T-helper 17 cell (primary cell): ENCODE measurements around the gene NCKAP1. TPM values are rescaled to one million over a fixed set of nuclear protein-coding genes. Genes with fewer than 3 reads are reported as not detected.
"Not testable (repeated sequence)": the region's sequence is repeated elsewhere in the genome, so short reads cannot be mapped to it uniquely, and the experiment has no call there.

Source experiments
- ATAC-seq: fragments of 150-1000 bp; cut with Tn5 transposase; 2 replicates; pipeline ENCODE4 v1.10.0; 2021; ENCODE audit warnings: mild to moderate bottlenecking, moderate library complexity
- DNase-seq, 3 donors: peaks; one replicate each; pipeline versions ENCODE4 v3.0.0 to v3.0.0-alpha.2; 2020 to 2021
- H3K9me3 ChIP-seq: one replicate; pipeline ENCODE4 v1.7.0; 2013; ENCODE audit warnings: low read length, mild to moderate bottlenecking; ENCODE audit not compliant: control insufficient read depth, poor library complexity, severe bottlenecking
- H3K27ac Mint-ChIP-seq: one replicate; pipeline ENCODE4 v1.8.0; 2022; ENCODE audit warnings: mild to moderate bottlenecking, moderate library complexity, mixed read lengths
- H3K27me3 Mint-ChIP-seq: one replicate; pipeline ENCODE4 v1.8.0; 2022; ENCODE audit warnings: mixed read lengths
- H3K36me3 Mint-ChIP-seq: one replicate; pipeline ENCODE4 v1.8.0; 2022; ENCODE audit warnings: low read depth, mixed read lengths
- H3K4me1 Mint-ChIP-seq: one replicate; pipeline ENCODE4 v1.8.0; 2022; ENCODE audit warnings: mild to moderate bottlenecking, mixed read lengths
- H3K4me3 Mint-ChIP-seq: one replicate; pipeline ENCODE4 v1.8.0; 2022; ENCODE audit warnings: mild to moderate bottlenecking, moderate library complexity, mixed read lengths
- total RNA-seq, 4 donors: library from RNA in 2 of 4; stranded (reverse) in 2 of 4; gene quantifications; one replicate each; pipeline ENCODE4 v1.2.3 and lab custom pipeline; 2022 to 2026

NCKAP1 gene
- total RNA-seq, 2 donors from 2014 or later, result 6.9 to 13.9 TPM

GRCh38 chr2:183033951-183034350 is 4.3 kb downstream of the NCKAP1 start:
- no peak for ATAC-seq
- Mint-ChIP-seq H3K4me3 (no peak overlapping the region), H3K27ac (no peak overlapping the region), H3K36me3 (no peaks in the 10 kb centered on the region), H3K27me3 (peaks cover 36% of the 10 kb centered on the region), H3K4me1 (peaks cover 33% of the 10 kb centered on the region)
- DNase-seq, result no peak
- H3K9me3 ChIP-seq, result no peaks in the 10 kb centered on the region

- Mint-ChIP-seq H3K4me1 (peaks cover 27% of the 10 kb centered on the region), H3K27me3 (peaks cover 36% of the 10 kb centered on the region), H3K36me3 (no peaks in the 10 kb centered on the region), H3K27ac (no peak overlapping the region), H3K4me3 (no peak overlapping the region)
- DNase-seq (no peak), ATAC-seq (no peak)
- H3K9me3 ChIP-seq, result no peaks in the 10 kb centered on the region
These were observed 6.1 kb downstream of the NCKAP1 start for GRCh38 chr2:183031911-183032794.

GRCh38 chr2:183029219-183029618 is 9.0 kb downstream of the NCKAP1 start:
- no peaks in the 10 kb centered on the region for H3K36me3 Mint-ChIP-seq
- no peak overlapping the region for H3K27ac Mint-ChIP-seq
- ATAC-seq (no peak), DNase-seq (no peak)
- H3K9me3 ChIP-seq, result no peaks in the 10 kb centered on the region
- H3K27me3 Mint-ChIP-seq, result peaks cover 30% of the 10 kb centered on the region
- no peak overlapping the region for H3K4me3 Mint-ChIP-seq
- H3K4me1 Mint-ChIP-seq, result peaks cover 16% of the 10 kb centered on the region

GRCh38 chr2:183028108-183028507 is 10.1 kb downstream of the NCKAP1 start:
- DNase-seq (no peak), ATAC-seq (no peak)
- H3K4me3 Mint-ChIP-seq, result no peak overlapping the region
- H3K27me3 Mint-ChIP-seq, result peaks cover 25% of the 10 kb centered on the region
- H3K4me1 Mint-ChIP-seq, result peaks cover 13% of the 10 kb centered on the region
- no peaks in the 10 kb centered on the region for H3K36me3 Mint-ChIP-seq
- H3K9me3 ChIP-seq, result no peaks in the 10 kb centered on the region
- H3K27ac Mint-ChIP-seq, result no peak overlapping the region

GRCh38 chr2:183027443-183027842 is 10.8 kb downstream of the NCKAP1 start:
- peaks cover 8% of the 10 kb centered on the region for H3K4me1 Mint-ChIP-seq
- no peak overlapping the region for H3K4me3 Mint-ChIP-seq
- H3K27me3 Mint-ChIP-seq, result peaks cover 18% of the 10 kb centered on the region
- no peak overlapping the region for H3K27ac Mint-ChIP-seq
- no peak for DNase-seq
- H3K9me3 ChIP-seq, result no peaks in the 10 kb centered on the region
- no peak for ATAC-seq
- H3K36me3 Mint-ChIP-seq, result no peaks in the 10 kb centered on the region

- Mint-ChIP-seq H3K36me3 (peaks cover 2% of the 10 kb centered on the region), H3K27ac (no peak overlapping the region), H3K27me3 (peaks cover 13% of the 10 kb centered on the region), H3K4me3 (no peak overlapping the region), H3K4me1 (peaks cover 10% of the 10 kb centered on the region)
- no peak for DNase-seq
- ATAC-seq, result no peak
- H3K9me3 ChIP-seq, result no peaks in the 10 kb centered on the region
These were observed 11.8 kb downstream of the NCKAP1 start for GRCh38 chr2:183026424-183026823.

GRCh38 chr2:183025993-183026392 is 12.3 kb downstream of the NCKAP1 start:
- Mint-ChIP-seq H3K4me1 (peaks cover 10% of the 10 kb centered on the region), H3K27me3 (peaks cover 13% of the 10 kb centered on the region)
- ATAC-seq, result no peak

GRCh38 chr2:183024339-183025095 is 13.7 kb downstream of the NCKAP1 start:
- DNase-seq, result no peak
- Mint-ChIP-seq H3K27ac (no peak overlapping the region), H3K27me3 (peaks cover 4% of the 10 kb centered on the region)

More at GRCh38 chr2:183025993-183026392, 12.3 kb downstream of the NCKAP1 start:
- no peak overlapping the region for H3K4me3 Mint-ChIP-seq
- no peak overlapping the region for H3K27ac Mint-ChIP-seq
- H3K9me3 ChIP-seq, result no peaks in the 10 kb centered on the region
- DNase-seq, result no peak
- peaks cover 3% of the 10 kb centered on the region for H3K36me3 Mint-ChIP-seq

GRCh38 chr2:183022711-183023110 is 15.5 kb downstream of the NCKAP1 start:
- Mint-ChIP-seq H3K27ac (no peak overlapping the region), H3K36me3 (peaks cover 4% of the 10 kb centered on the region), H3K4me3 (no peak overlapping the region), H3K4me1 (peaks cover 7% of the 10 kb centered on the region), H3K27me3 (no peaks in the 10 kb centered on the region)
- no peaks in the 10 kb centered on the region for H3K9me3 ChIP-seq
- DNase-seq (no peak), ATAC-seq (no peak)

More at GRCh38 chr2:183024339-183025095, 13.7 kb downstream of the NCKAP1 start:
- Mint-ChIP-seq H3K4me1 (peaks cover 10% of the 10 kb centered on the region), H3K36me3 (peaks cover 4% of the 10 kb centered on the region), H3K4me3 (no peak overlapping the region)
- ATAC-seq, result no peak
- H3K9me3 ChIP-seq, result no peaks in the 10 kb centered on the region

- ATAC-seq (no peak), DNase-seq (no peak)
- no peaks in the 10 kb centered on the region for H3K9me3 ChIP-seq
- Mint-ChIP-seq H3K36me3 (peaks cover 6% of the 10 kb centered on the region), H3K27me3 (no peaks in the 10 kb centered on the region), H3K4me1 (peaks cover 7% of the 10 kb centered on the region), H3K4me3 (no peak overlapping the region), H3K27ac (no peak overlapping the region)
These were observed 16.6 kb downstream of the NCKAP1 start for GRCh38 chr2:183021613-183022012.

GRCh38 chr2:183019718-183020442 is 18.4 kb downstream of the NCKAP1 start:
- ATAC-seq (no peak), DNase-seq (no peak)
- no peaks in the 10 kb centered on the region for H3K9me3 ChIP-seq
- H3K27ac Mint-ChIP-seq, result no peak overlapping the region
- no peaks in the 10 kb centered on the region for H3K27me3 Mint-ChIP-seq
- no peak overlapping the region for H3K4me3 Mint-ChIP-seq
- H3K4me1 Mint-ChIP-seq, result peaks cover 4% of the 10 kb centered on the region
- peaks cover 8% of the 10 kb centered on the region for H3K36me3 Mint-ChIP-seq

- not testable (repeated sequence) for H3K27ac Mint-ChIP-seq, H3K4me3 Mint-ChIP-seq, ATAC-seq, H3K27me3 Mint-ChIP-seq, H3K9me3 ChIP-seq, DNase-seq
- Mint-ChIP-seq H3K4me1 (peaks cover 17% of the 10 kb centered on the region), H3K36me3 (peaks cover 12% of the 10 kb centered on the region)
These were observed 20.4 kb downstream of the NCKAP1 start for GRCh38 chr2:183017845-183018244.

- H3K4me1 Mint-ChIP-seq, result peaks cover 19% of the 10 kb centered on the region
- H3K27ac Mint-ChIP-seq, result no peak overlapping the region
- H3K4me3 Mint-ChIP-seq, result no peak overlapping the region
- H3K36me3 Mint-ChIP-seq, result peaks cover 9% of the 10 kb centered on the region
- DNase-seq (no peak), ATAC-seq (no peak)
- H3K27me3 Mint-ChIP-seq, result no peaks in the 10 kb centered on the region
- H3K9me3 ChIP-seq, result no peaks in the 10 kb centered on the region
These were observed 24.3 kb downstream of the NCKAP1 start for GRCh38 chr2:183014005-183014404.
